NCI-H510A (cell line): ENCODE measurements around the gene ARHGAP24.
"Not testable (repeated sequence)": the region's sequence is repeated elsewhere in the genome, so short reads cannot be mapped to it uniquely, and the experiment has no call there.

Experiments used
- DNase-seq: peaks from one replicate; lab custom pipeline; 2025; lab: John Stamatoyannopoulos, UW

ARHGAP24 gene

DNA sequence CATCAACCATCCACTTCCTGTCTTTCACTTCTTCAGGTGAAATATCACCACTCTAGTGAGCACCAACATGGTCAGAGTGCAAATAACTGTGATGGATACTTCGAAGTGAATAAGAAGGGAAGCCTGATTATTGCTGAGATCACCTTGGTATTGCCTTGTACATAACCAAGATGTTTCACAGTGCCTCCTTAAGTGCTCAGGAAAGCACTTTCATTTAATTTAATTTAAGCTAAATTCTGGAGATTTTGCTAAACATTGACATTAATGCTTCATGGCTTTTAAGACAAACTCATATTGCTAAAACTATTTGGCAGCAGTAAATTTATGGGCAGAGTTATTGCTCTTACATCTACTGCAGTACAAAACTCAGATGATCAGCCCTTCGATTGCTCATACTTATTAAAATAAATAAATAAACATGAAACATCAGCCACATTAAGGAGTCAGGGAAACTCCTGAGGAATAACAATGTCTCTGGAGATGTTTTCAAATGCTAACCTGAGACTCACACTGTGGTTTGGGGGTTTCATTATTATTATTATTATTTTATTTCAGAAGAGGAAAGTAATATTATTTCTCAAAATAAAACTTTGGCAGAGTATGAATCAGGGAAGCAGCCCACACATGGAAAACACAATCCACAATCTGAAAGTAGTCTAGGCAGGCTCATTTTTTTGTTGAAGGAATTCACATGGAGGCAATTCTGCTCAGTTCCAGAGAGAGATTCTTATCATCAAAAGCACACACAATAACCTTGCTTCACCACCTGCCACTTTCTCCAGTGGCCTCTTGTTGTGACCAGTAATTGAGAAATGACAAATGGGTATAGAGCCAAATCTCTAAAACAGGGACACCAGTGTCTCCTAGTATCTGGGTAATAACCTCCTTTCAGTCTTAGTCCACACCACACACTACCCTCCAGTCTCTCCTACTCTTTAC, 540.7 kb downstream of the ARHGAP24 start:
- DNase-seq = no peak

DNA sequence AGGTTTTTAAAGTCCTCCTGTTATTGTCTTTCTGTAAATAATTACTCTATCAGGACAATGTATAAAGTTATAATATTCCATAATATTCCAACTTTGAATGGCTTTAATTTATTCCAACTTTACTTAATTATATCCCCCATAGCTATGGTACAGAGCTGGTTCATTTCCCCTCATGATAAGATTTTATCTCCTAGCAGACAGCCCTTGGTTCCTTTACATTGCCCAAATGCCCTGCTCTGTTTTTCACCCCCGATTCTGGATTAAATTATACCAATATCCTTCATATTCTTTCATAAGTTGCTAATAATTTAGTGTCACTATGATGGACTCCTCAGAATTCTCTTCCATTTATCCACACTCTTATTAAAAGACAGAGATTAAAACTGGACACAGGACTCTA, 544.4 kb downstream of the ARHGAP24 start:
- DNase-seq = no peak

DNA sequence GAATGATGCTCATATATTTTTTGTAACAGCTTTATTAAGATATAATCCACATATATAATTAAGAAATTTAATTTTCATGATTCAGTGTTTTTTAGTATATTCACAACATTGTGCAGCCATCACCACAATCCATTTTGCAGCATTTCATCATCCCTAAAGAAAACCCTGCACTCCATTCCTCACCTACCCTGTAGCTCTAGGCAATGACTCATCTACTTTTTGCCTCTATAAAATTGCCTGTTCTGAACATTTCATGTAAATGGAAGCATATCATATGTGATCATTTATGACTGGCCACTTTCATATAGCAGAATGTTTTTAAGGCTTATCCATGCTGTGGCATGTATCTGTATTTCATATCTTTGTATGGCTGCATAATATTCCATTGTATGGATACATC, 545.0 kb downstream of the ARHGAP24 start:
- no peak for DNase-seq

DNA sequence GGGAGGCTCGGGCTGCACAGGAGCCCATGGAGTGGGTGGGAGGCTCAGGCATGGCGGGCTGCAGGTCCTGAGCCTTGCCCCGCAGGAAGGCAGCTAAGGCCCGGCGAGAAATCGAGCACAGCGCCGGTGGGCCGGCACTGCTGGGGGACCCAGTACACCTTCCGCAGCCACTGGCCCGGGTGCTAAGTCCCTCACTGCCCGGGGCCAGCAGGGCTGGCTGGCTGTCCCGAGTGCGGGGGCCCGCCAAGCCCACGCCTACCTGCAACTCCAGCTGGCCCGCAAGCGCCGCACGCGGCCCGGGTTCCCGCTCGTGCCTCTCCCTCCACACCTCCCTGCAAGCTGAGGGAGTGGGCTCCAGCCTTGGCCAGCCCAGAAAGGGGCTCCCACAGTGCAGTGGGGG, 546.7 kb downstream of the ARHGAP24 start:
- not testable (repeated sequence) for DNase-seq

DNA sequence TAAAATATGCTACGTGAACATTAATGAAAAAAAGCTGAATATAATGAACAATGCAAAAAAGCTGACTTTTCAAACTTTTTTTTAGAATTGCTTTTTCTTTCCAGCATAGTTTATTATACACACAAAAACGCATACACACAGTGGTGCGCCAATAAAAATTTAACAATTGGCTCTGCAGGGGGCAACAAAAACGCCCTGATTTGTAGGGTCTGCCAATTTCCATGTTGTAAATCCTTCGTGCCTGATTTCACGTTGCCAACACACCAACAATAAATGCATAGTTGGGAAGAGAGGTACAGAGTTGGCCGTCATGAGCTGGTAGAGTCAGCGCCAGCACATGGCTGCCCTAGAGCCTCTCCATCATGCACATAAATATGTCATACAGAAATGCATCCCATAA, 551.8 kb downstream of the ARHGAP24 start:
- no peak for DNase-seq

DNA sequence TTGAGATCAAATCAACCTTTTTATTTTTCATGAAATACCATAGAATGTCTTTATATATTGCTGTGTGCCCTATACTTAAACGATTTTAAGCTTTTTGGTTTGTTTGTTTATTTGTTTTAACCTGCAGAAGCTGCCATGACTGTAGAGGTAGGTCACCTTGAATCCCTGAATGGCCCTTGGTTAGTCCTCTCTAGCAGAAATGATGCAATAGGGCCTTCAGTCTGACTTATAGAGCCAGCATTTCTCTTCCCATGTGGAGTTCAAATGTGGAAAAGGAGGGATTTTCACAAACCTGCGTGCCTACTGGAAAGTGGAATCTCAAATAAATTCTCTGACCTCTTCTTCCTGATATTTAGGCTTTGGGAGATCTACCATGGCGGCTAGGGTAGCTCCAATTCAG, 557.0 kb downstream of the ARHGAP24 start:
- DNase-seq = no peak

DNA sequence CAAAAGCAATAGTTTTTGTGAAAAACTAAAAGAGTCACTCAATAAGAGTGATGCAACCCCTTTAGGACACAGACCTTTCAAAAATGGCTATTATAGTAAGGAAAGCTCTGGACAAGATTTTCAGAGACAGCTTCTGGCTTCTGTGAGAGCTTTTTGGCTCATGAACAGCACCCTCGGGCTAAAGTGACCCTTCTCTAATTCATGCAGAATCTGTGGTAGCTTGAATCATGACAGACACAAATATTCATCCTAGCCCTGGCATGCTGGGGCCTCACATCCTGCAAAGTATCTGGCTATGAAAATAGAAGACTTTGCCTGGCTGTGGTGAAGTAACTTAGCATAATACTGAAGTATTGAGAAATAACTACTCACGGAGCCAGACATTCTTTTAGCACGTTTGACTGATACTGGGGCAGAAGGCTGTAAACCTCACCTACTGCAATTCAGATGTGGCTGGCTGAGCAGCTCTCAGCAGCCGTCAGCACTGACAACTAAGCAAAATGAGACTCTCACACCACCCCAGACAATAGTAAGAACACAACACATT, 557.6 kb downstream of the ARHGAP24 start:
- no peak for DNase-seq

DNA sequence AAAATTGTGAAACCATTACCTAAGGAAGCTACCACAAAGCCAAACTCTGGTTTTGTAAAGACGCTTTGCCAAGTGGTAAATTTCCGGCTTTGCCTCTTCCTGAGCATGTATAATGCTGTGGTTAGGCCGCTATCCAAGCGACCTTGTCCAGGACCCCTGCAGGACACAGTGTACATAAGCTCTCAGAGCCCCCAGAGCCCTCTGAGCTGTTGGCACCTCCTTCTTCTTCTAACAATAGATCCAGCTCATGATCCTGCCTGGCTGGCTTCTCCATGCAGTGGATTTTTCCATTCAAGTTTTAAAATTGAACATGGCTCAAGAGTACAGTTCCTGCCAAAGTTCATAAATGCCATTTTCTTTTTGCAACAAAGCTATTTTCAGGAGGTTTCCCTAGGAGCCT, 558.2 kb downstream of the ARHGAP24 start:
- DNase-seq = no peak

DNA sequence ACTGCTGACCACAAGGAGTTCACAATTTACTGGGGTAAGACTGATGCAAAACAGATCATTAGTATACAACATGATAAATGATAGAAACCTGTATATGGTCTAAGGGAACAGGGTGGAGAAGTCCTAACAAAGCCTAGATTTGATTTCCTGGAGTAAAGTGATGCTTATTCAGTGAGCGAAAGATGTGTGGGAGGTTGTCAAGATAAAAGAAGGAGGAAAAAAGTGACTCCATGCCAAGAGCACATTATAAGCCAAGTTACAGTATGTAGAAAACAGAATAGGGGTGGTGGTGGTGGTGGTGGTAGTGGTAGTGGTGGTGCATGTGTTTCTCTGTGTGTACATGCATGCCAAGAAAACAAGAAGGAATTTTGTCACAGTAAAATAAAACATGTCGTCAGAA, 559.7 kb downstream of the ARHGAP24 start:
- DNase-seq = no peak

DNA sequence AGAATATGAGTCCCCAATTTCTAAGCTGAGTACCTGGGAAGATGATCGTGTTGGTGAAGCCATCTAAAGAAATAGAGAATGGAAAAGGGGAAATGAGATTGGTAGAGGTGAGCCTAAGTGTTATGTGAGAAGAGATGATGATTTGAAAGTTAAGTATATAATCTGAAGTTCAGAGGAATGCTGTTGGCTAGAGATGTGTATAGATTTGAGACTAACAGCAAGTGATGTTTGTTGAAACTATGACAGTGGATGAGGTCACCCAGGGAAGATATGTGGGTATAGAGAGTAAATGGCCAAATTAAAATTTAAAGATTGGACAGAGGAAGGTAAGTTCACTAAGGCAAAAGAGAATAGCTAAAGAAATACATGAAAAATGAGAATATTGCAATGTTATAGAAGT, 560.7 kb downstream of the ARHGAP24 start:
- DNase-seq = no peak

DNA sequence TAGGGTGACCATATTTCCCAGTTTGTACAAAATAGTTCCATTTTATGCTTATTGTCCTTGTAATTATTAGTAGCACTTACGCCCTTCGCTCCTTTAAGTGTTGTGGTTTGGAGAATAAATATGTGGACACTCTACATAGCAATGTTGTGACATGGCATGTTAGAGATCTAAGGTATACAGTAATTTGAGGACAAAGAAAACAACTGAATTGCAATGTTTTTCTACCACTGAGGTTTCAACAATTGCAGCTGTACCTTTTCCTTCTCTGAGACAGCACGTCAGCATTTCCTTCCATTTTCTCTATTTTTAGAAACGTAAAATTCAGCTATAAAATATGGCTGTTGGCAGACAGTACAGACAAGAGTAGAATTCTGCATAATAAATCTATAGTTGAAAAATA, 561.8 kb downstream of the ARHGAP24 start:
- no peak for DNase-seq

DNA sequence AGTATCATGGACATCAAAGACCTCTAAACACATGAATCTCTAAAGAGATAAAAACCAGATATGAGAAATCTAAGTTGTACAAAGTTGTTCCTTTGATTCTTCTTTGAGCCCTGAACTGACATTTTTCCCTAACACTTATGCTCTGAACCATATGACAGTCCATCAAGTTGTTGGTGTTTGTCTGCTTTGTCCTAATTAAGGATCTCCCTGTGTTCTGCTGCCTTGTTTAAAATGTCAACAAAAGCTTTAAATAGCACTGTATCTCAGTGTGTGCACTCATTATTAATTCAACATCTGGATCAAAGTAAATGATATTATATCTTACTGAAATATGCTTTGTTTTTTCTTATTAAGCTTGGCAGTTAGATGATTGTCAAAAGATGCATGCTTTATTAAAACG, 563.1 kb downstream of the ARHGAP24 start:
- no peak for DNase-seq

DNA sequence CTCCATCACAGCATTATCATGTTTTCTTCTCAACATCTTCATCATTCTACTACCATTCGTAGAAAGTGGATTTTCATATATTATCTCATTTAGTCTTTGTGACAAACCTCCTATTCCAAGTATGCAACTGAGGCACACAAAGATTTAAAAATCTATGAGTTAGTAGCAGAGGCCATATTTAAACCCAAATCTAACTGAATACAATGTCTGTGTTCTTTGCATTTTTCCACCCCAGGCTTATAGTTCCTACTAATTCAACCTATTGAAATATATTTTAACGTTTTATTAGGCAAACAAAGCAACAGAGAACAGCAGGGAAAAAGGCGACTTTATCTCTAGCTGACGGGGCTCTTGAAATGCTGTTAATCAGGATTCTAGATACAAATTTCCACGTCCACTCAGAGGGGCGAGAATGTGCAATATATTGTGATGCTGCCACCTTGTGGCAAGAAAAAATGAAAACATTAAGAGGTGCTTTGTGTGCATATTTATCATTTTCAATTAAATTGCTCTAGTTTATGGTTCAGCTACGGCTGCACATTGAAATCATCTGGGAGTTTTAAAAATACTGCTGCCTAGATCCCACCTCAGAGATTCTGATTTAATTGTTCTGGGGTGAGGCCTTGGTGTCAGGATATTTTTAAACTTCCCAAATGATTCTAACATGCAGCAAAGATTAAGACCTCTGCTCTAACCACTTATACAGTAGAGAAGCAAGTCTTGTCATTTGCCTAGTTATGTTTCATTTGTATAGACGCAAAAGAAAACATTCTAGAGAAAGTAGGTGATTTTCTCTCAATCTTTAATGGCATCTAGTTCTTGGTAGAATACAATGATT, 569.0 kb downstream of the ARHGAP24 start:
- DNase-seq = no peak

DNA sequence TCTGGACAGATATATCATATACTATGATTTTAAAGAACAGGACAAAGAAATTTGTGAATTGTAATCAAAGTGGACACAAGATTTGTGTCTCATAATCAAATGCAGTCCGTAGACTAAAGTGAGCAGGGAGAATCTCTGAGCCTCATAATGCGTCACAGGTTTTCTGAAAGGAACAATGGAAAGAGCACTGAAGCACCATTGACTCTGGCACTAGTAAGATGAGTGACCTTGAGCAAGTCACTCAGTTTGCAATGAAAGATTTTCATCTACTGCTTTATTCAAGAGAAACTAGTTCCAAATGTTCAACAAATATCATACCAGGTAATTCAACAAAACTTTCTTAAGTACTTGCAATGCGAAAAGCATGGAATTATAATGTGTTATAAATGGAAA, 569.6 kb downstream of the ARHGAP24 start:
- DNase-seq = no peak

DNA sequence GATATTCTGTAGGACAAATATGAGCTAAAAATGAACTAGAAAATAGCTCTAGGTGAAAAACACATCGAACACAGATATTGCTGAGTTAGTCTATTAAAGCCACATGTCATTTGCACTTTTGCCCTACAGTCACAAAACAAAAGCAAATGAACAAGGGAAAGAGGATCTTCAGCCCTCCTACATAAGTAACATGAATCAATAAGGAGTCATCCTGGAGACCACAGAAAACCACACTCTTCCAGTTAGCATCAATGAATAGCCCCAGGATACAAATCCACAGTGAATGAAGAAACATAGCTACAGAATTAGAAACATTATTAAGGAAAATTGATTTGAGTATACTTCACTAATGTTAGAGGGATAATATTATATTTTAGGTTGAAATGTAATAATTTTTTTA, 573.5 kb downstream of the ARHGAP24 start:
- DNase-seq = no peak

DNA sequence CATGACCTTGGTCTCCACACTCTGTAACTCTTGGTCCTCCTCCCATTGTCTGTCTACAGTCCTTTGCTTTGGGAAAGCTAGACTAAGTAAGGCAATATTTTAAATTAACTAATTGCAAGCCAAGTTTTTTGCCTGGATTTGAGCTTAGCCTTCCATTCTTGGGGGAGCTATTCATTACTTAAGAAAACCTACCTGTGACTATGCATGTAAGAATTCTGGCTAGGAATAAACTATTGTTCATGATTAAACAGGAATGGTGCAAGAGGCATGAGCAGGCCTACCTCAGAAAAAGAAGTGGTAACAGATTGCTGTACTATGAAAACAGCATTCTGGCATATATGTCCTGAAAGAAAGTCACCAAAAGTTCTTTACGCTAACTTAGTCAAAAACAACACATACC, 575.5 kb downstream of the ARHGAP24 start:
- no peak for DNase-seq
